Dedifferentiated amniotic fluid mesenchymal stem cell (primary cell): Measurements from ENCODE around the gene F8A3.
"Not testable (repeated sequence)": the region's sequence is repeated elsewhere in the genome, so short reads cannot be mapped to it uniquely, and the experiment has no call there.

Experiments
- DNase-seq: peaks from one replicate; pipeline ENCODE4 v3.0.0-alpha.2; 2016; ENCODE audit errors: extremely low spot score

F8A3 gene

DNA sequence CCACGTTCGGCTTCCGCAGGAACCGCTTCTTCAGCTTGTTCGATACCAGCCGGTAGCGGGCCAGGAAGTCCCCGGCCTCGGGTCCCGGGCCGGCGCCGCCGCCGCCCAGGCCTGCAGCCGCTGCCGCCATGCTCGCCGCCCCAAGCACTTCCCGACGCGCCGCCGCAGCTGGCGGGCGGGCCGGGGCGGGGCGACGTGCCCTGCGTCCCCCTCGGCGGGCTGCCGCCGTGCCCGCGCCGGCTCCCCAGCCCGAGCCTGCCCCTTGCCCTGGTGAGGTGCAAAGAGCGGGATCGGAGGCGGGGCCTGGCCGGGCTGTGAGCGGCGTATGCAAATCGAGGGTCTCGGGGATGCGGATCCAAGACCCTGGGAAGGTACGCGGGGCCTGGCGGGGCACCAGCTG is at the start of gene F8A3:
Gene F8A3 (minus strand): TSS at position 150 of the 400 bp plus-strand sequence. CDS start 20 bp downstream, at position 130.
- not testable (repeated sequence) for DNase-seq

DNA sequence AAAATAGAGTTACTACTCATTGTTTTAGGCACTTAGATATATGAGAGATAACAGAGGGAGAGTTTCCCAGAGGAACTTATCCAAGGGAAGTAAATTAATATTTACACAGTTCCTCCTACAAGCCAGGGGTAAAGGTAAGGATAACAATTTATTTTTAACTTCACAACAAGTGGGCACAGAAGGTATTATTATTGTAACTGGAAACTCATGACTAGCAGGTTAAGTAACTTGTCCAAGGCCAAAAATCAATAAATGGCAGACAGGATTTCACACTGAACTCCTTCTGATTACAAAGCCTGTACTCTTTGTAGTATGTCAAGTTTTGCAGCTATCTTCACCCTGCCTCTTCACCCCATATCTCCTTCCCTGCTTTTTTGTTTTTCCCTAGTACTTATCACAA is 46.9 kb upstream of the F8A3 start:
- DNase-seq, result no peak

DNA sequence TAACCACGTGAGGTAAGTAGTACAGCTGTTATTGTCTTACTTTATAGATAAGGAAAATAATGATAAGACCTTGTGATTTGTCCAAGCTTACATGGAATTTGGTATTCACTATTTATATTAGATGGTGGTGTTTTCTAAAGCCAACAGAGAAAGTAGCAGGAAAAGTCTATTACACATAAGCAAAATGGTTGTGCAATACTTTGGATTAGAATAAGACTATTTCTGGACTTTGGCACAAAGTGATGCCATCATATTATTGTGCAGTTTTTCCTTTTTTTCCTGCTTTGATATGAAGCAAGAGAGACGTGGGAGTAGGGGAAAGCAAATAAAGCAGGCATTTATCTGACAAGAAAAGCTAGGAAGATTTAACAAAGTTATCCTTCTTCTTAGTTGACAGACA is 36.7 kb upstream of the F8A3 start:
- DNase-seq, result not testable (repeated sequence)

DNA sequence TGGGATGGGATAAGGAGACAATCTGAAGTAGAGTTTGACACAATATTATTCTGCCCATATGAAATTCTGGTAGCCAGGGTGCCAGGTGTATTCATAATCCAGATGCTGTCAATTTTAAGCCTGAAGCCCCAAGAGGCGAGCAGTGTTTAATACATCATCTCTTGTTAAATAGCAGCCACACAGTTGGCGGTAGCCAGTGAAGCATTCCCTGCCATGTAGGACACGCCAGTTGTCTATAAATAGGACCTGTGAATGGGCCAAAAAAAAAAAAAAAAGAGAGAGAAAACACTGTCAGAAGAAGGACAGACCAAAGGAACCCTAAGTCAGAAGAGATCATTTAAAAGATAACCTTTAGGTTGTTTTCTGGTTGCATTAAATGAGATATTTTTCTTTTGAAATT is 33.0 kb upstream of the F8A3 start:
- not testable (repeated sequence) for DNase-seq

DNA sequence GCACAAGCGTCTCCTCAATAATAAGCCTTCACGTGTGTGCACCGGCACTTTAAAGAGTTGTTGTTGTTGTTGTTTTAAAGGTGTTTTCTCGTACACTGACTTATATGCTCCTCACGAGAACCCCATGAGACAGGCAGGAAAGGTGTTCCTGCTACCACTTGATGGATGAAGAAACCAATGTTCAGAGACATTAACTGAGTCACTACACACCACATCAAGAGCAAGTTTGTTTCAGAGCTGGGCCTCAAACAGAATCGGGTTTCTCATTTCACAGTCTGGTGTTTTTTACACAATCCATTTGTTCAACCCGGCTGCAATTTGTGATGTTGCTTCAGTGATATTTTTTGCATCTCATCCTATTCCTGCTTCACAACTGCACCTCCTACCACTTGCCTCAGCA is 18.7 kb upstream of the F8A3 start:
- DNase-seq, result not testable (repeated sequence)

DNA sequence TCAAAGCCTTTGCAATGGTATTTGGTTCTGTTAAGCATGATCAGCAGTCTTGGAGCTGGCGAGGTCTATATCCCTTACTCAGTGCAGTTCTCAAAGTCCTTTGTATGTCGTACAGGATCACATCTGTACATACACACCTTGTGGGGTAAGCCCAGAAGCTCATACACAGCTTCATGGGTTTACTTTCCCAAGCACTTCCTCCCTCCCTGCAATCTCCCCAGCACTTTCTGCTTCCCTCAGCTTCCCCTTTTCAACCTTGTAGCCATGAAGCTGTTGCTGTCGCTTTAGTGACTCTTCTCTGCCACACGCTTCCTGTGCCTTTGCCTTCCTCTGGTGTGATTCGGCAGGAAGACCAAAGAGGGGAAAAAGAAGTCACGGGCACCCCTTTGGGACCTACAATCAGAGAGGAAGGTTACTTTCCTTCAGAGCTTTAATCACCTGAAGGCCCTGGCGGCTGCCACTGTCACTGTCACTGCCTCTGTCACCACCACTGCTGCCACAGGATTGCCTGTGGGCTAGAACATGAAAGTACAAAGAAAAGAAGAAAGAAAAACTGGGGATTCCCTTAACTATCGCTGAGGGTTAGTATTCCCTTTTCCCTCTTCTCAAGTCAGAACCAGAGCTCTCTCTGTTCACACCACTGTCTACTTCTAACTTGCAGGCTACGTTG is 8.0 kb upstream of the F8A3 start:
- DNase-seq, result not testable (repeated sequence)

DNA sequence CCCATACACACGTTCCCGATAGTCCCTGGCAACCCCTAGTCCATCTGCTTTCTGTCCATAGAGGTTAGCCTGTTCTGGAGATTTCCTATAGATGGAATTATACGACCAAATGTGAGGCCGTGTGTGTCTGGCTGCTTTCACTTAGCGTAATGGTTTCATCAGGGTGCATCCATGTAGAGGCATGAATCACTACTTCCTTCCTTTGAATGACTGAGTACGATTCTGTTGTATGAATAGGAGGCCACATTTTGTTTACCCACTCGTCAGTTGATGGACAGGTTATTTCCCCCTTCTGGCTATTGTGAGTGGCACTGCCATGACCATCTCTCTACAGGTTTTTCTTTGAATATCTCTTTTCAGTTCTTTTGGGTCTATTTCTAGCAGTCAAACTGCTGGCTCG is 2.1 kb upstream of the F8A3 start:
- DNase-seq, result not testable (repeated sequence)

DNA sequence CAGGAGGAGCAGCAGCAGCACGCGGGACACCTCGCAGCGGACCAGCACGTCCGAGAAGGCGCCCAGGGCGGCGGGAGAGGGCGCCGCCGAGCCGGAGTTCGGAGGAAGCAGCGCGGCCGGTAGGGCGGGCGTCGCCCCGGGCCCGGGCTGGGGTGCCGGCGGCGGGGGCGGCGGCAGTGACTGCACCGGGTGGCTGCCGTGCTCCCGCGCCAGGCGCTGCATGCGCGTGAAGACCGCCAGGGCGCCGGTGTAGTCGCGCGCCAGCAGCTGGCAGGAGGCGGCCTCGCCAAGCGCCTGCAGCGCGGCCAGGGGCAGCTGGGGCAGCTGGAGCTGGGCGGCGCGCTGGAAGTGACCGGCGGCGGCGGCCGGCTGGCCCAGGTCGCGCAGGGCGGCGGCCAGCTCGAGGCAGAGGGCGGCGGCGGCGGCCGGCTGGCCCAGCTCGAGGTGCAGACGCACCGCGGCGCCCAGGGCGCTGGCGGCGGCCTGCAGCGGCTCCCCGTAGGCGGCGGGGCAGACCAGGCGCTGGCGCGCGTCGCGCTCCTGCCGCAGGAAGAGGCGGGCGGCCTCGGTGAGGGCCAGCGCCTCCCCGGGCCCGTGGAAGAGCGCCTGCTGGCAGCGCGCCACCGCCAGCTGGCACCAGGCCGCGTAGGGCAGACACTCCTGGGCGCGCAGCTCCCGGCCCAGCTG is 516 bp downstream of the F8A3 start:
- DNase-seq, result not testable (repeated sequence)

DNA sequence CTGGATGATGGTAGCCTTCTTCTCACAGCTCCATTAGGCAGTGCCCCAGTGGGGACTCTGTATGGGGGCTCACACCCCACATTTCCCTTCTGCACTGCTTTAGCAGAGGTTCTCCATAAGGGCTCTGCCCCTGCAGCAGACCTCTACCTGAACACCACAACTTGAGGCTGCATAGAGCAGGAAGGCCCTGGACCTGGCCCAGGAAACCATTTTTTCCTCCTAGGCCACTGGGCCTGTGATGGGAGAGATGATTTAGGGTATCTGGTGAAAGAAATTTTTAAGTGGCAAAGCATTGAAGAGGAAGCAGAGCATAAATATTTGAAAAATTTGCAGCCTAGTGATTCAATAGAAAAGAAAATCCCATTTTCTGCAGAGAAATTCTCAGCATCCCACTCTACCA is 17.3 kb downstream of the F8A3 start:
- no peak for DNase-seq

DNA sequence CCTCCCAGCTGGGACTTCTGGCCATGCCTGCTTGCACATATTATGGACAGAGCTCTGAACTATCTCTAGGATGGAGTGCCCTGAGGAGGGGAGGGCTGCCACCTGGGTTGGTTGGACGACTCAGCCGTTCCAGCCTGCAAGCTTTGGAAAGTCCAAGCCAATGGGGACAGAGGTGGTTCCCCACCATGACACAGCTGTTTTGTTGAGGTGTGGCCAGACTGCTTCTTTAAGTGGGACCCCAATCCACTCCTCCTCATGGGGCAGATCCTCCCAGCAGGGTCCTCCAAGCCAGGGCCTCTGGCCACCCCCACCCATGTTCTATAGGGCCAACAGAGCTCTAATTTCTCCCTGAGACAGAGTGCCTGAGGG is 22.7 kb downstream of the F8A3 start:
- no peak for DNase-seq

DNA sequence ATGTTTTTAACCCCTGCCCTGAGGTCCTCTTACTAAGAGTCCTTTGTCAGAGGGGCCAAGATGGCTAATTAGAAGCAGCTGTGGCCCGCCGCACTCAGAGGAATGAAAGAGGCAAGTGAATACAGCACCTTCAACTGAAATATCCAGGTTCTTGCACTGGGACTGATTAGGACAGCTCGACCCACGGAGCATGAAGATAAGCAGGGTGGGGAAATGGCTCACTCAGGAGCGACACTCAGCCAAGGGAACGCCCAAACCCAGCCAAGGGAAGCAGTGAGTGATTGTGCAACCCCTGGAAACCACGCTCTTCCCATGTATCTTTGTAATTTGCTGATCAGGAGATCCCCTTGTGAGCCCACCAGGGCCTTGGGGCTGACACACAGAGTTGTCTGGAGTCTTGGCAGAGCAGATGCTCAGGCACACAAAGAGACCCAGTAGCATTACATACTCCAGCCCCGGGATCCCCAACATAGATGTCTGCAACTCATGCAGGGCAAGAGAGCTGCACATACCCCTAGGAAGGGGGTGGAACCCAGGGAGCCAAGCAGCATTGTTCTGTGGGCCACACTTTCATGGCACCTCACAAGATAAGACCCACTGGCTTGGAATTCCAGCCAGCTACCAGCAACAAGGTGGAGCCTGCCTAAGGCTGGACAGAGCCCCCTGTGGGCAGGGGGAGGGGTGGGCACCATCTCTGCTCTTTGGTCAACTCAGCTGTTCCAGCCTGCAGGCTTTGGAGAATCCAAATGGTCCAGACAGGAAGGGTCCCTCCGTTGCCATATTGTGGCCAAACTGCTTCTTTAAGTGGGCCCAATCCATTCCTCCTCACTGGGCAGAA is 23.3 kb downstream of the F8A3 start:
- DNase-seq, result no peak

DNA sequence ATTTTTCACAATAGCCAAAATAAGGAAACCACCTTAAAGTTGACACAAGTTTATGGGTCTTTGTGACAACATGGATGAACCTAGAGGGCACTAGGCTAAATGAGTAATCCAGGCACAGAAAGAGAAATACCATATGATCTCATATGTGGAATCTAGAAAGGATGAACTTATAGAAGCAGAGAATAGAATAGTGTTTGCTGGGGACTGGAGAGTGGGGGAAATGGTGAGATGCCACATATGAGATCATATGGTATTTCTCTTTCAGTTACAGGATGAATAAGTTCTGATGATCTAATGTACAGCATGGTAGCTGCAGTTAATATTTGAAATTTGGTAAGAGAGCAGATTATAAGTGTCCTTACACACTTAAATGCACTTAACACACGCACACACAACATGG is 40.7 kb downstream of the F8A3 start:
- no peak for DNase-seq
